NB4 (cell line): Measurements from ENCODE around the gene PCDHA1.
"Not testable (repeated sequence)": the region's sequence is repeated elsewhere in the genome, so short reads cannot be mapped to it uniquely, and the experiment has no call there.

Experiments
- DNase-seq: peaks from one replicate; pipeline ENCODE4 v3.0.0; 2010; ENCODE audit warnings: low read depth
- H3K4me3 ChIP-seq: one replicate; pipeline ENCODE4 v1.5.1; 2011; ENCODE audit warnings: mild to moderate bottlenecking, low read depth, low read length, moderate library complexity
- CTCF ChIP-seq: IDR thresholded peaks from one replicate; pipeline ENCODE4 v1.5.1; 2012; ENCODE audit warnings: low read depth, low read length
- MAX ChIP-seq: IDR thresholded peaks from 2 replicates; pipeline ENCODE4 v1.6.1; 2011; ENCODE audit warnings: low read depth, low read length
- MYC ChIP-seq: IDR thresholded peaks from 2 replicates; pipeline ENCODE4 v1.6.1; 2011; ENCODE audit warnings: low read depth, low read length
- POLR2A ChIP-seq: IDR thresholded peaks from 2 replicates; pipeline ENCODE4 v1.6.1; 2011; ENCODE audit warnings: mild to moderate bottlenecking; ENCODE audit not compliant: insufficient read length; ENCODE audit errors: extremely low read depth

PCDHA1 gene

GRCh38 chr5:140767444-140767843, 18.5 kb upstream of the PCDHA1 start:
- no peak for DNase-seq
- H3K4me3 ChIP-seq: no peak overlapping the region
- TF ChIP-seq CTCF (no peak), MYC (no peak), MAX (no peak), POLR2A (no peak)

GRCh38 chr5:140780512-140780911, 5.4 kb upstream of the PCDHA1 start:
- H3K4me3 ChIP-seq: no peak overlapping the region
- no peak for TF ChIP-seq POLR2A
- TF ChIP-seq CTCF: no peak
- no peak for TF ChIP-seq MAX
- no peak for TF ChIP-seq MYC
- no peak for DNase-seq

- H3K4me3 ChIP-seq, DNase-seq: not testable (repeated sequence)
Observed at GRCh38 chr5:140787422-140787821, 1.5 kb downstream of the PCDHA1 start.

GRCh38 chr5:140787849-140788504, 2.0 kb downstream of the PCDHA1 start:
- not testable (repeated sequence) for H3K4me3 ChIP-seq, DNase-seq

- TF ChIP-seq CTCF (no peak), MAX (no peak), MYC (no peak), POLR2A (no peak)
- peak; percentile 89 for DNase-seq
- no peak overlapping the region for H3K4me3 ChIP-seq
Observed at GRCh38 chr5:140791089-140791488, 5.1 kb downstream of the PCDHA1 start.

- no peak within 1 kb of the TSS for H3K4me3 ChIP-seq
- TF ChIP-seq CTCF (peak; percentile 15), POLR2A (no peak), MYC (no peak), MAX (no peak)
- DNase-seq: peak; percentile 22
Observed at GRCh38 chr5:140794595-140795258, 8.8 kb downstream of the PCDHA1 start, which contains the start of gene PCDHA2. Gene PCDHA2, plus strand, starts transcription at chr5:140794852.

- no peak for DNase-seq
- H3K4me3 ChIP-seq: no peak overlapping the region
- no peak for TF ChIP-seq MYC
- TF ChIP-seq MAX: no peak
- no peak for TF ChIP-seq CTCF
- TF ChIP-seq POLR2A: no peak
Observed at GRCh38 chr5:140795259-140795641, 9.3 kb downstream of the PCDHA1 start.

- DNase-seq, H3K4me3 ChIP-seq: not testable (repeated sequence)
Observed at GRCh38 chr5:140796072-140796717, 10.3 kb downstream of the PCDHA1 start.
